Measurements from ENCODE around the gene CDC40.
A peak's percentile ranks its signal among the peaks of the same experiment; 100 is the strongest.

CDC40 gene

DNA sequence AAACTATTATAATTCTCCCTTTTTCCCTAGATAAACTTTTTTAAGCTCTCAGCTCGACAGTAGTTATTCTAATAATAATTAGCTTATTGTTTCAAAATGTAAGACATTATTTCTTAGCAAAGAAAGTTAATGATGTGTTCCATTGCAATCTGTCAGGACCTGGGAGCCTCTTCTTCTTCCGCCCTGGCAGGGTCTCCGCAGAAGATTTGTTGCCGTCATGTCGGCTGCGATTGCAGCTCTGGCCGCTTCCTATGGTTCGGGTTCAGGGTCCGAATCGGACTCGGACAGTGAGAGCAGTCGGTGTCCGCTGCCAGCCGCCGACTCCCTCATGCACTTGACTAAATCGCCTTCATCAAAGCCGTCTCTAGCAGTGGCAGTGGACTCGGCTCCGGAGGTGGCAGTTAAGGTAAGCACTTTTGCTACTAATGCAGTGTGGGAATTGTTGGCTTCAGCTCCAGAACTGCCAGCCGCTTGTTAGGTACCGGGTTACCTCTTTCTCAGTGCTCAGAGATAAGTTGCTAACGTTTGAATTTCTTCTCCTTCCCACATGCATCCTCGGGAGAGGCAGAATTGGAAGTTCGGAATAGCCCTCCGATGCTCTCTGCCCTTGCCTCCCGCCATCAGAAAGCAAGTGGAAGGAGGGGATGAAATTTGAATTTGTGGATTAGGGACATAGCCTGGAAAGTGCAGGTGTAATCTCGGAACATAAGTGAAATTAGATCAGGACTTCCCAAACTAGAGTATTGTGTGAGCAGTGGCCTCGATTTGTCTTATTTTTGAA, at the start of gene CDC40:
Gene CDC40, plus strand, starts transcription at position 200 of the 781 bp plus-strand sequence. Its CDS starts 18 bp downstream, at position 218.
- peak; percentile 75 for DNase-seq

DNA sequence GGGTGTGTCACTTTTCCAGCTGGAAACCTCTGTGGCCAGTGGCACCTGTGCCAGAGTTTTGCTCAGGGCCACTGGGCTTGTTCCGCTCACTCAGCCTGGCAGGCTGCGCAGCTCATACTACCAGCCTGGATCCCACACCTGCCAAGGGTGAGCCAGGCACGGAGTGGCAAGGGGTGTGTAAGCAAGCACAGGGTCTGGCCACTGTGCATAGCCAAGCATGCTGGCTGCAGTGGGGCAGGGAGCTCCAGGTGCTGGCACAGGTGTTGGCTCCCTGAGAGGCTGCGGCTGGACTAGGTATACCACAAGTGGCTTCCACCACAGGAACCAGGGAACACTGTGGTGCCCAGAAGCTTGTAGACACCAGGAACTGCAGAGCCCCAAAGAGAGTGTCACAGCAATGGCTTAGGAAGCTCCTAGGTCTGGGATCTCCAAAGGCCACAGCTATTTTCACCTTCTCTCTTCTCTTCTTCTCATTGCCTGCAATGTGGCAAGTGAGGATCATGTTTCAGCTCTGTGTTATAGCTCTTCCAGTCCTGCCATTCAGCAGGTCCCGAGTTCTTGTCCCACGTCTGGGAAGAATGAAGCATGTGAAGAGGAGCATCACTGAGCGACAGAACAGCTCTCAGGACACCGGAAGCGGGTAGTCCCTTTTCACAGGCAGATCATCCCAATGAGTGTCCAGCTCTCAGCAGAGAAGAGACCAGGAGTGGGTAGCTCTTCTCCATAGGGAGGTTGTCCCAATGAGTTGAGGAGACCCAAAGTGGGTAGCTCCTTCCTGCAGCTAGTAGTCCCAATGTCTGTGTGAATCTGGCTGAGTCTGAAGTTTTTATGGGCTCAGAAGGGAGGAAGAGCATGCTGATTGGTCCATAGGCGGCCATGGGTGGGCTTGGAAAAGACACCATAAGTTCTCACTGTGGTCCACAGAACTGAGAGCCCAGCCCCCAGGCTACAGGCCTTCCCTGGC, 42.0 kb upstream of the CDC40 start:
- no peak for DNase-seq

- no peak for DNase-seq
Observed at GRCh38 chr6:110139052-110139451, 41.2 kb upstream of the CDC40 start.

DNA sequence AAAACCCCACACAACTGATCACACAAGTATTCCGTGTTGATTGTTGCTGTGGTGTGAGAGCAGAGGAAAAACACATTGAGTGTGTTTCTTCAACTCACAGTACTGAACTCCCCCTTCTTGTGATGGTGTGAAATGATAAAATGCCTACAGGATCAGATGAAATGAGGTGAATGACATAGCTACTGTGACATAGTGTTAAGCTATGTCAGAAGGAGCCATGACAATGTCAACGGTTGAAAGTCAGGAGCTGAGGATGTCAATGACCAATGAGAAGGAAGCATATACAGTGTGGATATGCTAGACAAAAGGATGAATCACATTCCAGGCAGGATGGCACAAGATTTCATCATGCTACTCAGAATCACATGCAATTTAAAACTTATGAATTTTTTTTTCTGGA, 39.6 kb upstream of the CDC40 start:
- DNase-seq, result no peak

GRCh38 chr6:110147870-110148269, 32.4 kb upstream of the CDC40 start:
- no peak for DNase-seq

DNA sequence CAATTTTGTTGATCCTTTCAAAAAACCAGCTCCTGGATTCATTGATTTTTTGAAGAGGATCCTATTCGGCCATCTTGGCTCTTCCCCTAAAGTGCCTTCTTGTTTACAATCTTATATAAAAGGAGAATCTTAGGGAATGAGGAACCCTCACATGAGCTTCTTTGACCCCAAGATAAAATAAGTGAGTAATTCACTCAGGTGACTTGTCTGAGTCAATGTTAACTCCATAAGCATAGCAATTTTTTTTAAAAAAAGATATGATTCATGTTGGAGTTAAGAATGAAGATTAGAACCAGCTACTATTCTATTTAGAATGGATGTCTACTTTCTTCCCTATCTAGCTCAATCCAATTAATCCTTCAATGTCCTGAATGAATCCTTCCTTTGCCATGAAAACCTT, 21.7 kb upstream of the CDC40 start:
- DNase-seq, result no peak

DNA sequence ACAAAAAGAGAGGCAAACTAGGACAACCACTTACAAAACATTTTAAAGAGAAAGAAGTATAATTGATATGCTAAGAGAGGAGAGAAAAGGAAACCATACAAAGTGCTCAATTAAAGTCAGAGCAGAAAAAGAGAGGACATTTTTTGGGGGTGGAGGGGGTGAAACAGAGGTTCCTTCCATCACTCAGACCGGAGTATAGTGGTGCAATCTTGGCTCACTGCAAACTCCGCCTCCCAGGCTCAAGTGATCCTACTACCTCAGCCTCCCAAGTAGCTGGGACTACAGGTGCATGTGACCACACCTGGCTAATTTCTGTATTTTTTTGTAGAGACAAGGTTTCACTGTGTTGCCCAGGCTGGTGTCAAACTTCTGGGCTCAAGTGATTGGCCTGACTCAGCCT, 10.1 kb upstream of the CDC40 start:
- no peak for DNase-seq

GRCh38 chr6:110173506-110174132, 6.6 kb upstream of the CDC40 start:
- DNase-seq, result no peak

- DNase-seq, result peak; percentile 59
Observed at GRCh38 chr6:110178626-110179405, 1.4 kb upstream of the CDC40 start.

DNA sequence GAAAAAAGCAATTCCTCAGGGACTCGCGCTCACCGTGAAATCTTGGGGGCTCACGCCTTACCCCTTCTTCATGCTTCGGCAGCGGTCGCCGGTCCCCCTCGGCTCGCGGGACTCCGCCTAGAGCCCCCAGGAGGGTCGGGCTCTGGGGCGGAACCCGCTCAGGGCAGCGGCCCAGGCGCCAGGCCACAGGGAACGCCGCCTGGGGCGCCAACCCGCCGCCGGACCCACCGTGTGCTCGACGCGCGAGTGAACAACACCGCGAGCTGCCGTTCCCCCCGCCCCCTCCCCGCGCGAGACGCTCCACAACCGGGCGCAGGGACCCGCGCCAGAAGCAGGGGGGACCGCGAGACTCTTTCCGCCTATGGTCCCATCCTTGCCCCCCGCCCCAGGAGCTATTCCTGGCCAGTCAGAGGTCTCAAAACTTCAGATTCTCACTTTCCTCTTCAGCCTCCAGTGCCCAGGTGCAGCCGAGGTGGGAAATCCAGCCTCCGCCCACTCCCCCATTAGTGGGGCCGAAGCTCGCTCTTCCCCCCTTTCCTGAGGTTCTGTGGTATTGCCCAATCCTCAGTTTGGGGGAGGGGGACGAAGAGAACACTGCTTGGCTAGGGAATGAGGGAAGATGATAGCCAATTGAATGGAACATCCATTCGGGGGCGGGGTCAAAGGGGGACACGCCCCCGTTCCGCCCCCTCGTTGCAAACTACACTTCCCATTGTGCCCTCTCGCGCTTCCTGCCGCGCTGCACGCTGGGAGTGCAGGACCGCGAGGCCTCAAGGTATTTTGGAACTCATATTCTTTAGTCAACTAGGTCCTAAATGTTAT, 610 bp upstream of the CDC40 start, which contains the start of gene WASF1:
Gene WASF1, minus strand, starts transcription at position 265 of the 822 bp plus-strand sequence. CDS start 52,069 bp downstream, outside the sequence.
- DNase-seq, result peak; percentile 97

DNA sequence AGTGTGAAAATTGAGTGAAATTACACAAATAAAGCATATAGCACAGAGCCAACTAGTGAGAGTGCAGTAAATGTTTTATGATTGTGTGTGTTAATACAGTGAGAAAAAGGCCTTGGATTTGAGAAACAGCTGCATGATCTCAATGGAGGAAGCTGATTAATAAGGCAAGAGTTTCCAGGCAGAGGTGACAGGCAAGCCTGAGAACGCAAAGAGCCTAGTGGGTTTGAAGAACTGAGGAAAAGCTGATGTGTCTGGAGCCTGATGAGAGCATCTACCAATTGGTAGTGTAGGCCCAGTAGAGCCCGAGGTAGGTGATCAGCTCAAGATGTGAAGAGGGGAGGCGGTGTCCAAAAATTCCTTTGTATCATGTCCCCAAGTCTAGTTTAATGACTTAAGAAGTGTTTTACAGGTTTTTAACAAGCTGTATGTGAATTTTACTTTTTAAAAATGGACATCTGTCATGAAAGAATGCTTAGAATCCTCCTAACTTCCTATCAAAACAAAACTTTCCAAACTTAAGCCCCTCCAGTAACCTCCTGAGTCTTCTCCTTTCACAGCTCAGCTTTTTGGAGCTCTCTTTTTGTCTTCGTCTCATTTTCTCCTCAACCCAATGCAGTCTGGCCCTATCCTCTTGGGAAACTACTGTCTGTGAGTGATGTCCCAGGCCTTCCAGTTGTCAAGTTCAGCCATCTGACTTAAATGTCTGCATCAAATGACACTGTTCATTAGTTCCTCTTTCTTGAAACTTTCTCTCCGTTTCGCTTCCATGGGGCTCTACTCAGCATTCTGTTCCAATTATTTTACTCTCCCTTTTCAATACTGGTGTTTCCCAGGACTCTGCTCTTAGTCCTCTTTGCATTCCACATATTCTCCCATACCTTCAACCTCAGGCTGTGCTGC, 1.2 kb downstream of the CDC40 start:
- DNase-seq, result no peak

DNA sequence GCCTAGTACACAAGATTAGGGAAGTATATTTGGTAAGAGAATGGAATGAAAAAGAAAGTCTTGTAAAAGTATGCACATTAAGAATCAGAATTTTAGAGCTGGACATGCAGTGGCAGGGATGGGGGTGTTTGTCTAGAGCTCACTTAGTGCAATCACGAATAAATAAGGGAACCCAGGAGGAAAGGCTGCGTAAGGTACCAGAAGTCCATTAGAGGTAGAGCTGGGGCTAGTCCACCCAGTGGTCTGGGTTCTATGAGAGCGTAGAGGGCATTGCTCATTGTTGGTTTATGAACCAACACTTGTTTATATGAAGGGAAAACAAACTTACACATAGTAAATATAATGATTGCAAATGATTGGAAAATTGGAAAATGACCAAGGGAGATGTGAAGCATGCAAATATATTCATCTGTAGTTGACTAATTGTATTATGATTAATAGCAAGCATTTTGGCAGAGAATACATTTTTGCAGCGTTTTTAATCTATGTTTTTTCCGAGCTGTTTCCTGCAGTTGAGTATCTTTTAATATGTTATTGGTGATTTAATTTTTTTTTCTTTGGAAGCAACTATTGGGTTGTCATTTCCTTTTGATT, 3.2 kb downstream of the CDC40 start:
- no peak for DNase-seq

DNA sequence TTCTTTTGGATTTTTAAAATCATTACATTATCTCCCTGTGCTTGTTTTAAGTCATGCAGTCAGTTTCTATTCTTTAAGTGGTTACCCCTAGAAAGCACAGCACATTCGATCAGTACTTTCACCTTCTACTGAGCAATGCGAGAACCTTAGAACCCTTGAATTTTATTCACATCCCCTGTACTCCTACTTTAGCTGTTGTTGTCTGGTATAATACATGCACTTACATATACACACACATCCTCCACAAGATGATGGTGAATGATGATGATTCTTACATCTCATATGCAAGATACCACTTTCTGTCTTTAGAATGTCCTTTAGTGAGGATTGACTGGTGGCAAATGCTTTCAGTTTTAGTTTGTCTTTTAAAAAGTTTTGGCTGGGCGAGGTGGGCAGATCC, 5.7 kb downstream of the CDC40 start:
- no peak for DNase-seq

DNA sequence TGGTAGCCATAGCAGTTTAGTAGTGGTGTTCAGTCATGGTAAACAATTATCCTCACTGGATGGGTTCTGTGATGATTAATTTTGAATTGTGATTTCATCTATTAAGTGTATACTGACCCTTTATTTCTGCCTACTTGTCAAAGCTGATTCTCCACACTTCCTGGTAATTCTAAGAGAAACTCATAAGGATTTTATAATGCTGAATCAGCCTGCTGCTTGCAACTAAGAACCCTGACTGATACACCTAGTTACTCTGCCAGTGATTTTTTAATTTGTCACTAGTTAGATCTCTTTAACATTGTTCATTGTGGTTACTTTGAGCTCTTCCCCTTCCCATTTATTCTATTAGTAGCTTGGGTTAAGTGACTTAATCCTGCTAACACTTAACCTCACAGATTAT, 8.6 kb downstream of the CDC40 start:
- no peak for DNase-seq

DNA sequence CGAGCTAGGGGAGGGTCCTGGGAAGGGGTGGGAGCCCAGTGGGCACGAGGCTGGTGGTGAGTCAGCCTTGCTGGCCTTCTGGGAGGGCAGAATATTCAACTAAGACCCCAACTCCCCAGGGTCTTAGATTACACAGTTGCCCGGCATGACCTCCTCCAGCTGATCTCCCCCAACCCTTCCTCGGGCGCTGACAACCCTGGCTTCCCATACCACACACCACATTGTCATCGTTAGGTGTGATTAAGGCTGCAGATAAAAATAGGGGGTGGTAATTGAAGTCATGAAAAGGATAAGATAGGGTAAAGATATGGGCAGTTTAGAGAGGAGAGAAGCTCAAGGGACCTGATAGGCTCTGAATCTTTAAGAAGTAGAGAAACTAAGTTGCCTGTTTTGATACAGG, 10.5 kb downstream of the CDC40 start:
- DNase-seq, result no peak

DNA sequence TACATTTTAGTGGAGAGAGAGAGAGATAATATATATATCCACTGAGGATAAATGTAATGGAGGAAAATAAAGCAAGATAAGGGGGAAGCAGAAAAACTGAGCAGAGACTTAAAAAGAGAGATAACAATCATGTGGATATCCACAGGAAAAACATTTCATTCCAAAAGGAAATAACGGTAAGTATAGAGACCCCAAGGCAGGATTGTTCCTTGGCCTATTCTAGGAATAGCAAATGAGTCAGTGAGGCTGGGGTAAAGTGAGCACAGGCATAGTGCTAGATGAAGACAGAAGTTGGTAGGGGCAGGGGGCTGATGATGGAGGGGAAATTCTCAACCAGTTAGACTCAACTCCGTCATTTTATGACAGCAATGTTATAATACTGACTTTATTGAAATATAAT, 11.2 kb downstream of the CDC40 start:
- DNase-seq, result no peak

DNA sequence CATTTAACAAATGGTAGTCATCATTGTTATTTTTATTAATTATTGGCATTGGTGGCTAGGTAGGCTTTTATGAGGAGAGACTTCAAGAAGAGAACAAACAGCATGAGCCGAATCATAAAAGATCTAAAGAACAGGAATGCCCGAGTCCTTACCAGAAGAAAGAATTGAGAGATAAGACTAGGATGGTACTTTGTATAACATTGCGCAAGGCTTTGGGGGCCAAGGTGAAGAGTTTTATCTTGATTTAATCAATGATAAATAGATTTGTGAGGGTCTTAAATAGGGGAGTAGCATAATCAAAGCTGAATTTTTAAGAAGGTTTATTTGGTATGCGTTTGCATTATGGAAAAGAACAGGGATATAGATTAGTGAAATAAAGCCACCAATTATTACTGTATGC, 15.4 kb downstream of the CDC40 start:
- no peak for DNase-seq

DNA sequence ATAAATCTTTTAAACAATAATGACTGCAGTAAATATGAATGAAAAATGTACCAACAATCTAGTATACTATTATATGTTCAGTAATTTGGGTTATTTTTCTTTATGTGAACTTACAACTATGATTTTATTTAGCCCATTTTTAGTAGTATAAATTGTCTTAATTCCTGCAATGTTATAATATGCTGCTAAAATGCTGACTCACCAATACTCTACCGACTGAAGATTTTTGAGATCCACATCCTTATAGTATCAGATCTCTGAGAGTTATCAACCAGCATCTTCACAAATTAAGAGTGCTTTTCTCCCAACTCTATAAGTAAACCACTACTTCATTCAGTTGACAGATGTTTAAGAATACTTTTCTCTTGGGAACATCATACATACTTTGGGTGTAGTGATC, 16.6 kb downstream of the CDC40 start:
- DNase-seq, result no peak

DNA sequence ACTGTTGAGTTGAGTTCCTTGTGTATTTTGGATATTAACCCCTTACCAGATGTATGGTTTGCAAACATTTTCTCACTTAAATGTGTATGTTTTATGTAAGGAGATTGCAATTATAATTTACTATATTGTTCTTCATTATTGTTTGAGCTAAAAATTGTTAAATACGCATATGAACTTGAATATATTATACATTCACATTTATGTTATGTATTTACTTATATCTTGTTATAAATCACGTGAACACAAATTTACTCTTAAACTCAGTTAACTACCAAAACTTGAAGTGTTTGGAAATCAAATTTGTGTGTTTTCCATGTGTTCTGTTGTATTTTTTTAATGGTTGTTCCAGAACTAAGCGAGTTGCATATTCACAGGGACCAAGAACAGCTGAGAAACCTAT, 18.3 kb downstream of the CDC40 start:
- no peak for DNase-seq

Measured in femur (tissue), 1 donor.